Spleen (tissue), 11 donors: Measurements from ENCODE around the gene RANBP3. TPM values are rescaled to one million over a fixed set of nuclear protein-coding genes. Genes with fewer than 3 reads are reported as not detected.

Experiments used
- DNase-seq: peaks from one replicate; pipeline ENCODE4 v3.0.0-alpha.2; 2020
- H3K27ac ChIP-seq, 8 donors: fragments of 200-600 bp; sonication (generic) in 7 of 8; 1 replicate in 4 of 8; 2 replicates in 4 of 8; pipeline versions ENCODE4 v1.5.0 to v1.8.0; 2016 to 2021; ENCODE audit warnings: inconsistent platforms in 4 of 8, mild to moderate bottlenecking in 4 of 8, moderate library complexity in 1 of 8
- H3K27me3 ChIP-seq, 7 donors: fragments of 200-600 bp; sonication (generic) in 6 of 7; replicated peaks in 1 of 7; 1 replicate in 4 of 7; 2 replicates in 3 of 7; pipeline versions ENCODE4 v1.5.0 to v1.8.0; 2016 to 2021; ENCODE audit warnings: inconsistent platforms in 3 of 7, mild to moderate bottlenecking in 1 of 7
- H3K36me3 ChIP-seq, 6 donors: fragments of 200-600 bp; sonication (generic) in 5 of 6; 1 replicate in 4 of 6; 2 replicates in 2 of 6; pipeline versions ENCODE4 v1.5.0 to v1.8.0; 2016 to 2021; ENCODE audit warnings: inconsistent platforms in 2 of 6
- H3K4me1 ChIP-seq, 6 donors: fragments of 200-600 bp; sonication (generic) in 5 of 6; 1 replicate in 3 of 6; 2 replicates in 3 of 6; pipeline versions ENCODE4 v1.5.0 to v1.8.0; 2016 to 2021; ENCODE audit warnings: inconsistent platforms in 3 of 6
- H3K4me3 ChIP-seq, 8 donors: fragments of 200-600 bp; sonication (generic) in 7 of 8; 1 replicate in 4 of 8; 2 replicates in 4 of 8; pipeline versions ENCODE4 v1.5.0 to v1.8.0; 2016 to 2021; ENCODE audit warnings: inconsistent platforms in 4 of 8, mild to moderate bottlenecking in 4 of 8, moderate library complexity in 2 of 8
- H3K9me3 ChIP-seq, 8 donors: fragments of 200-600 bp; sonication (generic) in 7 of 8; 1 replicate in 4 of 8; 2 replicates in 4 of 8; pipeline versions ENCODE4 v1.5.0 to v1.8.0; 2016 to 2021; ENCODE audit warnings: inconsistent platforms in 4 of 8
- CTCF ChIP-seq, 11 experiments: fragments of 200-600 bp in 7 of 11; fragments of 450-650 bp in 4 of 11; sonication (generic) in 4 of 11; IDR thresholded peaks in 8 of 11; conservative IDR thresholded peaks in 3 of 11; 1 replicate in 7 of 11; 2 replicates in 4 of 11; pipeline versions ENCODE4 v1.4.0 to v1.8.0; 2016 to 2021; ENCODE audit warnings: antibody characterized with exemption in 11 of 11, inconsistent platforms in 4 of 11, mild to moderate bottlenecking in 1 of 11
- POLR2A ChIP-seq, 3 donors: fragments of 450-650 bp; IDR thresholded peaks; one replicate each; pipeline ENCODE4 v1.5.1; 2017; ENCODE audit warnings: antibody characterized with exemption in 3 of 3, mild to moderate bottlenecking in 1 of 3
- POLR2AphosphoS5 ChIP-seq, 3 donors: sonication (generic); formaldehyde crosslinking; IDR thresholded peaks; one replicate each; pipeline ENCODE4 v1.5.1; 2017; ENCODE audit warnings: antibody characterized with exemption in 3 of 3
- WGBS, 5 donors: extraction: QIAGEN DNeasy Blood & Tissue Kit in 3 of 5; methylation state at CpG; one replicate each; pipeline versions ENCODE4 v1.1.5 to v1.1.7; 2013 to 2018; 5-methylcytosine and 5-hydroxymethylcytosine counted together
- intact Hi-C: fragments of 100-400 bp; cut with DNase I; formaldehyde crosslinking; loops from one replicate; pipeline ENCODE4 v1.15.0; 2023; ENCODE audit warnings: low total_unique reads
- polyA plus RNA-seq, 3 donors: library from polyadenylated mRNA; stranded (reverse); fragments of 200-250 nt; gene quantifications; one replicate each; pipeline ENCODE4 v1.2.1, GENCODE V29; 2013
- total RNA-seq, 7 donors: library from RNA; depleted of rRNA in 3 of 7; stranded (reverse); fragments of >200 nt in 3 of 7; fragmentation: NEBNext Ultra II Directional in 4 of 7; extraction: Animal tissue kit (Norgen Biotek cat#: 25700) in 4 of 7; gene quantifications; one replicate each; pipeline versions ENCODE4 v1.1.0 to v1.2.1, GENCODE V29; 2016 to 2021
- donor health status: healthy with polysubstance abuse.
- donor health status: DM: no; HTN: no; CAD: no; lungs with moderate emphysema.
- donor health status: DM: no; HTN: no; CAD: no.
- donor health status: Bipolar disorder and iron deficiency.
- donor health status: healthy.
- donor health status: DM: no; HTN: no; CAD: no.
- donor health status: DM: yes; HTN: yes; CAD: no.

The RANBP3 gene
- total and polyA plus RNA-seq, 10 donors = 27.5 to 92.9 (median 69.8) TPM

DNA sequence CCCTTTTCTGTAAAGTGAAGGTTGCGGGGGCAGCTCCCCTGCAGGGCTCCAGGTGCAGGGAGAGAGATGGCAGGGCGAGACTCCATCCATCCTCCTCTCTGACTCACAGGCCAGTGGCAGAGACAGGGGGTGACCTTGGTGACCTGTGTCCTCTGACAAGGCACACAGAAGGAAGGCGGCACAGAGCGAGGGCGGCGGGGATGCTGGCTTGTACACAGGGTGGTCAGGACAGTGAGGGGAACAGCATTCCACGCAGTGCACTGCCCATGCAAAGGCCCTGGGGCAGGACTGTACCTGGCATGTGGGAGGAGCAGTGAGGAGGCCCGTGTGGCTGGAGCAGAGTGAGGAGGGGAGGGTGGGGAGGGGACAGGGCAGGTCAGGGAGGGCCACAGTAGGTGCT lies 82.0 kb downstream of the RANBP3 start:
- intact Hi-C loops = no loop called here
- peaks cover 0 to 17% (median 12%) of the 10 kb centered on the region in 7 donors for H3K27me3 ChIP-seq
- no peak for DNase-seq
- H3K9me3 ChIP-seq = no peaks in the 10 kb centered on the region
- WGBS, 5 donors = 85 to 96% (median 90%) methylated on average over 8 of the region's 8 CpGs
- H3K4me3 ChIP-seq = no peak overlapping the region
- peaks cover 0 to 58% (median 32%) of the 10 kb centered on the region in 6 donors for H3K4me1 ChIP-seq
- no peak overlapping the region for H3K27ac ChIP-seq
- no peak for TF ChIP-seq POLR2A (IDR thresholded peaks at IDR 0.05)
- TF ChIP-seq POLR2AphosphoS5 (IDR thresholded peaks at IDR 0.05) = no peak
- no peak for TF ChIP-seq CTCF (IDR thresholded peaks at IDR 0.05 in 8 of 11, conservative IDR thresholded peaks at IDR 0.05 in 3 of 11)
- peaks cover 0 to 60% (median 33%) of the 10 kb centered on the region in 6 donors for H3K36me3 ChIP-seq

- Histone ChIP-seq H3K4me1 (peaks cover 0 to 55% (median 30%) of the 10 kb centered on the region in 6 donors), H3K9me3 (no peaks in the 10 kb centered on the region), H3K27me3 (peaks cover 0 to 22% (median 12%) of the 10 kb centered on the region in 7 donors), H3K27ac (peak overlapping the region in 2 of 8 donors; percentile 48), H3K36me3 (peaks cover 0 to 55% (median 32%) of the 10 kb centered on the region in 6 donors), H3K4me3 (no peak overlapping the region)
- intact Hi-C loops = no loop called here
- DNase-seq = no peak
- TF ChIP-seq POLR2A (IDR thresholded peaks at IDR 0.05) = no peak
- no peak for TF ChIP-seq POLR2AphosphoS5 (IDR thresholded peaks at IDR 0.05)
- TF ChIP-seq CTCF (IDR thresholded peaks at IDR 0.05 in 8 of 11, conservative IDR thresholded peaks at IDR 0.05 in 3 of 11) = no peak
- 64 to 78% (median 74%) methylated on average over 6 to 15 of the region's 15 CpGs for WGBS, 5 donors
Observed at GRCh38 chr19:5895409-5895808, 82.5 kb downstream of the RANBP3 start.

GRCh38 chr19:5894704-5895349 lies 83.1 kb downstream of the RANBP3 start:
- H3K4me3 ChIP-seq = no peak overlapping the region
- DNase-seq = no peak
- H3K27ac ChIP-seq = peak overlapping the region in 5 of 8 donors; percentile 27 to 54 (median 48)
- TF ChIP-seq POLR2A (IDR thresholded peaks at IDR 0.05) (no peak), POLR2AphosphoS5 (IDR thresholded peaks at IDR 0.05) (peak in 1 of 3 donors; percentile 7), CTCF (IDR thresholded peaks at IDR 0.05 in 8 of 11, conservative IDR thresholded peaks at IDR 0.05 in 3 of 11) (no peak)
- peaks cover 0 to 49% (median 30%) of the 10 kb centered on the region in 6 donors for H3K4me1 ChIP-seq
- no peaks in the 10 kb centered on the region for H3K9me3 ChIP-seq
- WGBS, 5 donors = 62 to 80% (median 73%) methylated on average over 18 to 28 of the region's 28 CpGs
- intact Hi-C loops = loop anchor here (5.0 kb wide), 1 partner anchor 93 kb away; no protein-coding TSS in a partner anchor
- H3K27me3 ChIP-seq = peaks cover 0 to 28% (median 12%) of the 10 kb centered on the region in 7 donors
- H3K36me3 ChIP-seq = peaks cover 0 to 49% (median 29%) of the 10 kb centered on the region in 6 donors
